ENCODE data around the gene MINAR2. TPM values are rescaled to one million over a fixed set of nuclear protein-coding genes. Genes with fewer than 3 reads are reported as not detected.
A peak's percentile ranks its signal among the peaks of the same experiment; 100 is the strongest.

The MINAR2 gene
- total RNA-seq, 2 donors from 2014 or later = not detected

DNA sequence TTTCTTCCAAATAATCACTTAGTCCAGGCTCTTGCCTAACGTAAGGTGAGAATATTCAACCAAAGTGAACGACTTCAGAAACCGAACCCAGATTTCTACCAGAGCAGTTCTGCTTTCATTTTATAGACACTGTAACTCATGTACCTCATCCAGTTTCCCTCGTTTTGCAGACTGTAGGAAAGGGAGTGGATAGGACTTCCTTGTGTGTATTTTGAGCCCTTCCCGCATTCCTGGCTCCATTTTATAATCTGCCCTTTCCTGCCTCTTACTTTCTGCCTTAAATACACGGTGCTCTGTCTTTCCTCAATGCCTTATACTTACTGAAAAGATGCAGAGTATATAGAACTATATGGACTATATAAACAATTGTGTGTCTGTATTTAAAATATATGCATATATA lies 20.8 kb downstream of the MINAR2 start:
- intact Hi-C loops (cut with DNase I, micrococcal nuclease) = no loop called here
- DNase-seq = no peak
- ATAC-seq = peak; percentile 71

DNA sequence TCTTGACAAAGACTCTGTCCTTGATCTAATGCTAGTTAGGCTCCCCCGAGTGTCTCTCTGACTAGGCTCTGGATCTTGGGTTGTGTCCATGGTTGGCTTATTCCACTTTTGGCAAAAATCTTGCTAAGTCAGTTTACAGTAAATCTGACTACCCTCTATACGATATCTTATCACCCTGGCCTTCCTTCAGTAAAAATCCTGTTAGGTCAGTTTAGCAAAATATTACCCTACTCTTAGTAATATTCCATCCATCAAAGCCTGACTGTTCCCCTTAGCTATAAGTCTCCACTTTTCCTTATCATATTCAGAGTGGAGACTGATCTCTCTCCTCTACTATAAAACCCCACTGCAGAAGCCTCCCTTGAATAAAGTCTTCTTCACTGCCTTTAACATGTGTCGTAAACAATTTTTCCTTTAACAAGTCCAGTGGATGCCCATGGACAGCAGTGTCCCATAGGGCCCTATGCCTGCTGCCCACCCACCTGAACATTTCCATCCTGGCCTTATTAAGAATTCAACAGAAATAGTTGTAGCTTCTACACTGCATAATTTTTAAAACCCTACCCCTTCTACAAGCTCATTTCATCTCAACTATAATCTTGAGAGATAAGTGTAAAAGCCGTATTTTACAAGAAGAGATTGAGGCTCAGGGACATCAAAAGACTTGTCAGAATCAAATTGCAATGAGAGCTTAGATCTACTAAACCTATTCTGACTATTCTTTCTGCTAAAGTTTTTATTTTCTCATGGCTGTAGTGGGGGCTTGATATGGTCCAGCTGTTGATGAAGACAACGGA lies 22.3 kb downstream of the MINAR2 start:
- intact Hi-C loops (cut with DNase I, micrococcal nuclease) = loop anchor here in 1 of 2 donors (5.0 kb wide), 1 partner anchor 863 kb away; no protein-coding TSS in a partner anchor
- DNase-seq = no peak
- no peak for ATAC-seq

DNA sequence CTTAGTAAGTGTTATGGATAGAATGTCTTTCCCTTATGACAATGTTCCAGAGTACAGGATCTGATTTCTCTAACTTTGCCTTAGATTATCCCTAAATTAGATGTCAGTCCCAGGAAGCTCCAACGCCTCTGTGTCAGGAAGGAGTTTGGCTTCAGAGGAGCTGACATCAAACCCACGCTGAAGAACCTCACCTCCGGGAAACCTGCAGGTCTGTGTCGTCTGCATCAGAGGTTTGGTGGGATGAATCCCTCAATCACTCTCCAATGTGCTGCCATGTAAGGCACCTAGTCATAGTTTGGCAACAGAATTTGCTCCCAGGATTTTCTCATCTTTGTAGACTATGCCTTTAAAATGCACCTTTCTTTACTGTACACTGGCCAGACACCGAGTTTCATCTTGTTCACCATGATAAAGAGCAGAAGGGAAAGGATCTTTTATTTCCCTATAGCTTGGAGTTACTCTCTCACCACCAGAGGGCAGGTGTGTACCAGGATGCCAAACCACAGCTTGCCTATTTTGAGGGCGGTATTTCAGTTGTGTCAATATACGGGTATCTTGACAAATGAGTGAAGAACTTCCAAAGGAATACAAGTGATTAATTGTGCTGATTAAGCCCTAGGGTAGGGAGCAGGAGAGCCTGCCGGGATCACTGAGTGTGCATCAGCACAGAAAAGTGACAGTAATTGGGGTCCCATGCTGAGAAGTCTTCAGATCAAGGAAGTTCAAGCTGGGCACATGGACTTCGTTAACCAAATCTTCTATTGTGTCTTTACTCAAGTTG lies 23.4 kb downstream of the MINAR2 start:
- DNase-seq = peak in 1 of 2 donors; percentile 50
- intact Hi-C loops (cut with DNase I, micrococcal nuclease) = loop anchor here in 1 of 2 donors (5.0 kb wide), 1 partner anchor 864 kb away; no protein-coding TSS in a partner anchor
- peak; percentile 71 for ATAC-seq

DNA sequence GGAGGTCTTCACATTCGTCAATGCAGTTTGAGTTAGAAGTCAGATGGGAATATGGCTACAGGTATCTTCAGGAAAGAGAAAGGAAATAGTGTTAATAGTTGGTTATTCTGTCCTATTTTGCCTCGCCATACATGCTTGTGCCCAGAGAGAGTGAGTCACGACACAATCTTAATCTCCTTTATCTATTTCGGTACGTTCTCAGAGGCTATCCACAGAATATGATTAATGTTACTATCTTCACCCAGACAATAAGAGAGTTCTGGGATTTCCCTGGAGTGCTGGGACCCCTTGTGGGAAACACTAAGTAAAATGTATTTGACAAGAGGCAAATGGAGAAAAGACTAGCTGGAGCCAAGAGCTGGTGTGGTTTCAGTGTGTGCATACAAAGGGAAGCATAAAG lies 25.5 kb downstream of the MINAR2 start:
- no peak for ATAC-seq
- intact Hi-C loops (cut with DNase I, micrococcal nuclease) = loop anchor here in 1 of 2 donors (5.0 kb wide), 1 partner anchor 866 kb away; no protein-coding TSS in a partner anchor

DNA sequence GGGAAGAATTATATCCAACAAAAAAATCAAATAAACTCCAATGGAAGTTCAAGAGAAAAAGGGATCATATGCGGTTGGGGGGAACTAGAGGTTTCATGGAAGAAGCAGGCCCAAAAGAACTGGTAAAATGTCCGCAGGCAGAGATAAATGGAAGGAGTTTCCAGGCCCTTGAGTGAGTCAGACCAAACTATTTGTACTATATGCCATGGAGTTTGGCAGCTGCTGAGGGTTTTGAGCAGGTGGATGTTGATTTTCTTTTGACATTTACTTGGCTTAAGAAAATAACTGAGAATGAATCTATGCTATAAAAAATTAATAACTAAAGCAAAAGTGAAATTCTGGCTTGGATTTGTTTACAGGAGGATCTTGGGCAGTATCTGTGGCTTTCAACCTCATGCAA lies 33.7 kb downstream of the MINAR2 start:
- no peak for DNase-seq
- intact Hi-C loops (cut with DNase I, micrococcal nuclease) = no loop called here
- ATAC-seq = no peak

More for the DNA sequence above, 25.5 kb downstream of the MINAR2 start:
- DNase-seq = no peak

DNA sequence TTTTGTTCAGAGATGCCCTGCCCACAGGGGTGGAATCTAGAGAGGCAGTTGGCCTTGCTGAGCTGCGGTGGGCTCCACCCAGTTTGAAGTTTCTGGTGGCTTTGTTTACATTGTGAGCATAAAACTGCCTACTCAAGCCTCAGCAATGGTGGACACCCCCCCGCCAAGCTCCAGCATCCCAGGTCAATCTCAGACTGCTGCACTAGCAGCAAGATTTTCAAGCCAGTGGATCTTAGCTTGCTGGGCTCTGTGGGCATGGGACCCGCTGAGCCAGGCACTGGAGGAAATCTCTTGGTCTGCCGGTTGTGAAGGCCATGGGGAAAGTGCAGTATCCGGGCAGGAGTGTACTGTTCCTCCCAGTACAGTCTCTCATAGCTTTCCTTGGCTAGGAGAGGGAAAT lies 55.5 kb downstream of the MINAR2 start:
- DNase-seq (no peak), ATAC-seq (no peak)
- intact Hi-C loops (cut with DNase I, micrococcal nuclease) = no loop called here

DNA sequence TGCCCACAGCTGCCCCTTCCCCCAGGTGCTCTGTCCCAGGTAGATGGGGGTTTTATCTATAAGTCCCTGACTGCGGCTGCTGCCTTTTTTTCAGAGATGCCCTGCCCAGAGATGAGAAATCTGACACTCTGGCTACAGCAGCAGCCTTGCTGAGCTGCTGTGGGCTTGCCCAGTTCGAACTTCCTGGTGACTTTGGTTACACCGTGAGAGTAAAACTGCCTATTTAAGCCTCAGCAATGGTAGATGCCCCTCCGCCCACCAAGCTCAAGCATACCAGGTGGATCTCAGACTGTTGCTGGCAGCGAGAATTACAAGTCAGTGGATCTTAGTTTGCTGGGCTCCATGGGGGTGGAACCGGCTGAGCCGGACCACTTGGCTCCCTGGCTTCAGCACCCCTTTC lies 56.8 kb downstream of the MINAR2 start:
- intact Hi-C loops (cut with DNase I, micrococcal nuclease) = no loop called here
- ATAC-seq = no peak
- DNase-seq = no peak

DNA sequence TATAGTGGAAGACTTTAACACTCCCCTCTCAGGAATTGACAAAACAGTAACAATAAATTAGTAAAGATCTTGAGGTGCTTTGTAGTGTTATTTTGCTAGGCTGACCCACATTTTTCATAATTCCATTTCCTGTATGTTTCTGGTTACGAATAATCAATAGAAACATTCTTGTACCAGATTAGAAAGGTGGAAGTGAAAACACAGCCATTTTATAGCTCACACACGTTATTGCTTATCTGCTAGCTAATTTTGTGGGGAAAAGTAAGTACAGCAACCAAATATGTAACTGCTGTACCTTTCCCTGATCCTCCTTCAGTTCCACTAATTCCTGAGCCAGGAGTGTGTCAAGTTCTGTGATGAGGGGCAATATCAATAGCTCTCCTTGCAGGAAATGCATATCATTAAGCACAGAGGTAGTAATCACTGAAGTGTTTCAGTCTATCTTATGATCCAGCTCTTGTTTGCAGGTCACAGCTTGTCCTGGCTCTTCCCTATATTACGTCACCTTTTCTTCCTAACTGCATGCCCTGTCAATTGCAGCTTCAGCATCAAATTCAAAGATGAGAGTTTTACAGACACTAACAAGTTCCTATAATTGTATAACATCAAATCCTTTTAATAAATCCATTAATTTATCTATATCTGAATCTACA lies 59.4 kb downstream of the MINAR2 start:
- no peak for ATAC-seq
- no peak for DNase-seq

More for the DNA sequence above, 59.4 kb downstream of the MINAR2 start:
- intact Hi-C loops (cut with DNase I, micrococcal nuclease) = no loop called here

Other genes with a start within 250 kb of the MINAR2 start
- gene CHSY3, start 156.4 kb downstream of the MINAR2 start, total RNA-seq = under 1 TPM; 0.52 to 0.67 TPM

Data from left colon (tissue), 2 donors.